Spleen (tissue), 11 donors: ENCODE results near the gene ZDHHC21. TPM values are rescaled to one million over a fixed set of nuclear protein-coding genes. Genes with fewer than 3 reads are reported as not detected.

Source experiments
- DNase-seq: peaks from one replicate; pipeline ENCODE4 v3.0.0-alpha.2; 2020
- H3K27ac ChIP-seq, 8 donors: fragments of 200-600 bp; sonication (generic) in 7 of 8; 1 replicate in 4 of 8; 2 replicates in 4 of 8; pipeline versions ENCODE4 v1.5.0 to v1.8.0; 2016 to 2021; ENCODE audit warnings: inconsistent platforms in 4 of 8, mild to moderate bottlenecking in 4 of 8, moderate library complexity in 1 of 8
- H3K27me3 ChIP-seq, 7 donors: fragments of 200-600 bp; sonication (generic) in 6 of 7; replicated peaks in 1 of 7; 1 replicate in 4 of 7; 2 replicates in 3 of 7; pipeline versions ENCODE4 v1.5.0 to v1.8.0; 2016 to 2021; ENCODE audit warnings: inconsistent platforms in 3 of 7, mild to moderate bottlenecking in 1 of 7
- H3K36me3 ChIP-seq, 6 donors: fragments of 200-600 bp; sonication (generic) in 5 of 6; 1 replicate in 4 of 6; 2 replicates in 2 of 6; pipeline versions ENCODE4 v1.5.0 to v1.8.0; 2016 to 2021; ENCODE audit warnings: inconsistent platforms in 2 of 6
- H3K4me1 ChIP-seq, 6 donors: fragments of 200-600 bp; sonication (generic) in 5 of 6; 1 replicate in 3 of 6; 2 replicates in 3 of 6; pipeline versions ENCODE4 v1.5.0 to v1.8.0; 2016 to 2021; ENCODE audit warnings: inconsistent platforms in 3 of 6
- H3K4me3 ChIP-seq, 8 donors: fragments of 200-600 bp; sonication (generic) in 7 of 8; 1 replicate in 4 of 8; 2 replicates in 4 of 8; pipeline versions ENCODE4 v1.5.0 to v1.8.0; 2016 to 2021; ENCODE audit warnings: inconsistent platforms in 4 of 8, mild to moderate bottlenecking in 4 of 8, moderate library complexity in 2 of 8
- H3K9me3 ChIP-seq, 8 donors: fragments of 200-600 bp; sonication (generic) in 7 of 8; 1 replicate in 4 of 8; 2 replicates in 4 of 8; pipeline versions ENCODE4 v1.5.0 to v1.8.0; 2016 to 2021; ENCODE audit warnings: inconsistent platforms in 4 of 8
- CTCF ChIP-seq, 11 experiments: fragments of 200-600 bp in 7 of 11; fragments of 450-650 bp in 4 of 11; sonication (generic) in 4 of 11; IDR thresholded peaks in 8 of 11; conservative IDR thresholded peaks in 3 of 11; 1 replicate in 7 of 11; 2 replicates in 4 of 11; pipeline versions ENCODE4 v1.4.0 to v1.8.0; 2016 to 2021; ENCODE audit warnings: antibody characterized with exemption in 11 of 11, inconsistent platforms in 4 of 11, mild to moderate bottlenecking in 1 of 11
- POLR2A ChIP-seq, 3 donors: fragments of 450-650 bp; IDR thresholded peaks; one replicate each; pipeline ENCODE4 v1.5.1; 2017; ENCODE audit warnings: antibody characterized with exemption in 3 of 3, mild to moderate bottlenecking in 1 of 3
- POLR2AphosphoS5 ChIP-seq, 3 donors: sonication (generic); formaldehyde crosslinking; IDR thresholded peaks; one replicate each; pipeline ENCODE4 v1.5.1; 2017; ENCODE audit warnings: antibody characterized with exemption in 3 of 3
- whole genome bisulfite sequencing, 5 donors: extraction: QIAGEN DNeasy Blood & Tissue Kit in 3 of 5; methylation state at CpG; one replicate each; pipeline versions ENCODE4 v1.1.5 to v1.1.7; 2013 to 2018; 5-methylcytosine and 5-hydroxymethylcytosine counted together
- intact Hi-C: fragments of 100-400 bp; cut with DNase I; formaldehyde crosslinking; loops from one replicate; pipeline ENCODE4 v1.15.0; 2023; ENCODE audit warnings: low total_unique reads
- polyA plus RNA-seq, 3 donors: library from polyadenylated mRNA; stranded (reverse); fragments of 200-250 nt; gene quantifications; one replicate each; pipeline ENCODE4 v1.2.1, GENCODE V29; 2013
- total RNA-seq, 7 donors: library from RNA; depleted of rRNA in 3 of 7; stranded (reverse); fragments of >200 nt in 3 of 7; fragmentation: NEBNext Ultra II Directional in 4 of 7; extraction: Animal tissue kit (Norgen Biotek cat#: 25700) in 4 of 7; gene quantifications; one replicate each; pipeline versions ENCODE4 v1.1.0 to v1.2.1, GENCODE V29; 2016 to 2021
- donor health status: healthy with polysubstance abuse.
- donor health status: DM: no; HTN: no; CAD: no; lungs with moderate emphysema.
- donor health status: DM: no; HTN: no; CAD: no.
- donor health status: Bipolar disorder and iron deficiency.
- donor health status: healthy.
- donor health status: DM: no; HTN: no; CAD: no.
- donor health status: DM: yes; HTN: yes; CAD: no.

The ZDHHC21 gene
- total and polyA plus RNA-seq, 10 donors: 4.9 to 30.7 (median 18.5) TPM

- intact Hi-C loops: no loop called here
- Histone ChIP-seq H3K27ac (no peak overlapping the region), H3K4me1 (no peaks in the 10 kb centered on the region), H3K27me3 (no peaks in the 10 kb centered on the region), H3K4me3 (no peak overlapping the region), H3K9me3 (no peaks in the 10 kb centered on the region), H3K36me3 (no peaks in the 10 kb centered on the region)
- no peak for TF ChIP-seq POLR2AphosphoS5 (IDR thresholded peaks at IDR 0.05)
- TF ChIP-seq POLR2A (IDR thresholded peaks at IDR 0.05): no peak
- TF ChIP-seq CTCF (IDR thresholded peaks at IDR 0.05 in 8 of 11, conservative IDR thresholded peaks at IDR 0.05 in 3 of 11): no peak
- no peak for DNase-seq
- 90 to 97% (median 94%) methylated on average over 1 of the region's 1 CpG for WGBS, 5 donors
These were observed 38.2 kb upstream of the ZDHHC21 start for GRCh38 chr9:14731294-14731981.

- intact Hi-C loops: no loop called here
- Histone ChIP-seq H3K27ac (no peak overlapping the region), H3K36me3 (no peaks in the 10 kb centered on the region), H3K9me3 (no peaks in the 10 kb centered on the region), H3K4me1 (no peaks in the 10 kb centered on the region), H3K4me3 (no peak overlapping the region), H3K27me3 (no peaks in the 10 kb centered on the region)
- no peak for DNase-seq
- WGBS, 5 donors: 92 to 97% (median 94%) methylated on average over 2 of the region's 2 CpGs
- TF ChIP-seq POLR2AphosphoS5 (IDR thresholded peaks at IDR 0.05) (no peak), CTCF (IDR thresholded peaks at IDR 0.05 in 8 of 11, conservative IDR thresholded peaks at IDR 0.05 in 3 of 11) (no peak), POLR2A (IDR thresholded peaks at IDR 0.05) (no peak)
These were observed 37.2 kb upstream of the ZDHHC21 start for GRCh38 chr9:14730461-14730898.

- Histone ChIP-seq H3K4me1 (no peaks in the 10 kb centered on the region), H3K36me3 (no peaks in the 10 kb centered on the region), H3K9me3 (no peaks in the 10 kb centered on the region), H3K27ac (no peak overlapping the region), H3K4me3 (no peak overlapping the region), H3K27me3 (peaks cover 0 to 13% (median 0%) of the 10 kb centered on the region in 7 donors)
- TF ChIP-seq POLR2AphosphoS5 (IDR thresholded peaks at IDR 0.05) (no peak), CTCF (IDR thresholded peaks at IDR 0.05 in 8 of 11, conservative IDR thresholded peaks at IDR 0.05 in 3 of 11) (no peak), POLR2A (IDR thresholded peaks at IDR 0.05) (no peak)
- WGBS, 5 donors: 54 to 74% (median 70%) methylated on average over 4 of the region's 4 CpGs
- intact Hi-C loops: no loop called here
- no peak for DNase-seq
These were observed 30.1 kb upstream of the ZDHHC21 start for GRCh38 chr9:14723301-14723700.

GRCh38 chr9:14722391-14723035, 29.3 kb upstream of the ZDHHC21 start, which contains the start of gene CER1:
Gene CER1, minus strand, starts transcription at chr9:14722733. Its CDS starts 61 bp downstream, at chr9:14722672.
- no peak for DNase-seq
- WGBS, 5 donors: 66 to 76% (median 74%) methylated on average over 7 of the region's 7 CpGs
- intact Hi-C loops: no loop called here
- TF ChIP-seq POLR2A (IDR thresholded peaks at IDR 0.05): no peak
- no peak for TF ChIP-seq CTCF (IDR thresholded peaks at IDR 0.05 in 8 of 11, conservative IDR thresholded peaks at IDR 0.05 in 3 of 11)
- no peak for TF ChIP-seq POLR2AphosphoS5 (IDR thresholded peaks at IDR 0.05)
- Histone ChIP-seq H3K4me3 (no peak within 1 kb of the TSS), H3K4me1 (no peaks in the 10 kb centered on the region), H3K27me3 (peaks cover 0 to 19% (median 0%) of the 10 kb centered on the region in 7 donors), H3K27ac (no peak within 1 kb of the TSS), H3K36me3 (no peaks in the 10 kb centered on the region), H3K9me3 (no peaks in the 10 kb centered on the region)
